Prostate gland (tissue), 2 donors: ENCODE measurements around the gene CENPK. TPM values are rescaled to one million over a fixed set of nuclear protein-coding genes. Genes with fewer than 3 reads are reported as not detected.

ENCODE experiments used
- DNase-seq: peaks from one replicate; pipeline ENCODE4 v3.0.0-alpha.2; 2019; ENCODE audit warnings: low spot score
- H3K27ac ChIP-seq, 2 donors: fragments of 200-600 bp; sonication (generic); 2 replicates each; pipeline ENCODE4 v1.5.1; 2017 to 2019
- H3K27me3 ChIP-seq: fragments of 200-600 bp; sonication (generic); replicated peaks from 2 replicates; pipeline ENCODE4 v1.5.1; 2019; ENCODE audit not compliant: insufficient read depth
- H3K36me3 ChIP-seq, 2 donors: fragments of 200-600 bp; sonication (generic); 1 replicate in 1 of 2; 2 replicates in 1 of 2; pipeline versions ENCODE4 v1.5.1 to v1.8.1; 2017 to 2019
- H3K4me1 ChIP-seq: fragments of 200-600 bp; sonication (generic); replicated peaks from 2 replicates; pipeline ENCODE4 v1.5.1; 2019
- H3K4me3 ChIP-seq, 2 donors: fragments of 200-600 bp; sonication (generic); 2 replicates each; pipeline ENCODE4 v1.5.1; 2017 to 2019
- H3K9me3 ChIP-seq: fragments of 200-600 bp; sonication (generic); 2 replicates; pipeline ENCODE4 v1.5.1; 2017
- POLR2A ChIP-seq: fragments of 450-650 bp; IDR thresholded peaks from one replicate; pipeline ENCODE4 v1.6.1; 2016; ENCODE audit warnings: antibody characterized with exemption, mild to moderate bottlenecking
- POLR2AphosphoS5 ChIP-seq: sonication (generic); formaldehyde crosslinking; IDR thresholded peaks from one replicate; pipeline ENCODE4 v1.6.1; 2017; ENCODE audit warnings: antibody characterized with exemption
- WGBS: methylation state at CpG from one replicate; pipeline ENCODE4 v1.1.5; 2018; 5-methylcytosine and 5-hydroxymethylcytosine counted together
- intact Hi-C: fragments of 100-400 bp; cut with DNase I; formaldehyde crosslinking; loops from one replicate; pipeline ENCODE4 v1.14.2; 2022
- small RNA-seq, 2 donors: library from RNA; depleted of rRNA; stranded (forward); fragments of <200 nt; gene quantifications; one replicate each; pipeline ENCODE3, GENCODE V24; 2016
- total RNA-seq, 2 donors: library from RNA; depleted of rRNA; stranded (reverse); fragments of >200 nt; gene quantifications; one replicate each; pipeline ENCODE4 v1.1.0, GENCODE V29; 2016
- TF ChIP-seq, protein P1 (sequence below), 4 experiments: fragments of 200-600 bp in 2 of 4; fragments of 450-650 bp in 2 of 4; sonication (generic) in 2 of 4; IDR thresholded peaks; 1 replicate in 3 of 4; 2 replicates in 1 of 4; pipeline ENCODE4 v1.5.1; 2016 to 2019; ENCODE audit warnings: antibody characterized with exemption in 4 of 4, mild to moderate bottlenecking in 2 of 4, moderate library complexity in 2 of 4

Gene CENPK
- total RNA-seq, 2 donors from 2014 or later: 2.1 to 4.9 TPM

DNA sequence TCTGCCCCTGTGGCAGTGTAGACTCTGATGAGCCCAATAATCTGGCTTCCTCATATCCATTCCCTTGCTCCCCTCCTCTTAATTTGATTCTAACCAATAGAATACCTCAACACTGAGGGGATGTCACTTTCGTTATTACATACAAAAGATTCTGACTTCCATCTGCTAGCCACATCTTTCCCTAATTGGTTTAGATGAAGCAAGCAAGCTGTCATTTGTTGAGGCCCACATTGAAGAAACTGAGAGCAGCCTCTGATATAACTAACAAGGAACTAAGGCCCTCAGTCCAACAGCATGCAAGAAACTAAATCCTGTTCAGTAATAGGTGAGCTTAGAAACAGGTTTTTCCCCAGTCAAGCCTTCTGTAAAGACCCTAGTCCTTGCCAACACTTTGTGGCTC is 87.1 kb downstream of the CENPK start:
- WGBS: 94% methylated on average over 1 of the region's 1 CpG
- TF ChIP-seq, protein P1, sequence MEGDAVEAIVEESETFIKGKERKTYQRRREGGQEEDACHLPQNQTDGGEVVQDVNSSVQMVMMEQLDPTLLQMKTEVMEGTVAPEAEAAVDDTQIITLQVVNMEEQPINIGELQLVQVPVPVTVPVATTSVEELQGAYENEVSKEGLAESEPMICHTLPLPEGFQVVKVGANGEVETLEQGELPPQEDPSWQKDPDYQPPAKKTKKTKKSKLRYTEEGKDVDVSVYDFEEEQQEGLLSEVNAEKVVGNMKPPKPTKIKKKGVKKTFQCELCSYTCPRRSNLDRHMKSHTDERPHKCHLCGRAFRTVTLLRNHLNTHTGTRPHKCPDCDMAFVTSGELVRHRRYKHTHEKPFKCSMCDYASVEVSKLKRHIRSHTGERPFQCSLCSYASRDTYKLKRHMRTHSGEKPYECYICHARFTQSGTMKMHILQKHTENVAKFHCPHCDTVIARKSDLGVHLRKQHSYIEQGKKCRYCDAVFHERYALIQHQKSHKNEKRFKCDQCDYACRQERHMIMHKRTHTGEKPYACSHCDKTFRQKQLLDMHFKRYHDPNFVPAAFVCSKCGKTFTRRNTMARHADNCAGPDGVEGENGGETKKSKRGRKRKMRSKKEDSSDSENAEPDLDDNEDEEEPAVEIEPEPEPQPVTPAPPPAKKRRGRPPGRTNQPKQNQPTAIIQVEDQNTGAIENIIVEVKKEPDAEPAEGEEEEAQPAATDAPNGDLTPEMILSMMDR (IDR thresholded peaks at IDR 0.05): no peak
- H3K36me3 ChIP-seq: no peaks in the 10 kb centered on the region
- H3K27me3 ChIP-seq: no peaks in the 10 kb centered on the region
- H3K4me3 ChIP-seq: no peak overlapping the region
- intact Hi-C loops: no loop called here
- no peaks in the 10 kb centered on the region for H3K9me3 ChIP-seq
- no peaks in the 10 kb centered on the region for H3K4me1 ChIP-seq
- H3K27ac ChIP-seq: no peak overlapping the region
- DNase-seq: no peak

DNA sequence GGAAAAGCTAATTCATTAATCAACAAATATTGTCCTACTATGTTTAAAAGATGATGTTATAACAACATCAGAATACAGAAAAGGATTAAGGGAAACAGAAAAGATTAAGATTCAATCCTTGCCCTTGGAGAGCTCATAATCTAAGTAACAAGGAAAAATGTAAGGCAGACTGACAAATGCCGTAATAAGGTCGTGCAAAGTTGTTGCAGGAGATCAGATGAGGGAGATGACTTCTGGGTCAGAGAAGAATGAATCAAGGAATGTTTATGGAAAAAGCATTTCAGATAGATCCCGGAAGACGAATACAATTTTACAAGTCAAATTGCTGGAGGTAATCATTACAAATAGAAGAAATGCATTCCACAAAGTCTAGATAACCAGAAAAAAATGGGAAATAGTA is 87.6 kb downstream of the CENPK start:
- intact Hi-C loops: no loop called here
- Histone ChIP-seq H3K27ac (no peak overlapping the region), H3K4me3 (no peak overlapping the region), H3K9me3 (no peaks in the 10 kb centered on the region), H3K4me1 (no peaks in the 10 kb centered on the region), H3K36me3 (no peaks in the 10 kb centered on the region), H3K27me3 (no peaks in the 10 kb centered on the region)
- TF ChIP-seq, protein P1 (IDR thresholded peaks at IDR 0.05): no peak
- TF ChIP-seq POLR2AphosphoS5 (no peak), POLR2A (no peak)
- DNase-seq: no peak
- 85% methylated on average over 4 of the region's 4 CpGs for WGBS

DNA sequence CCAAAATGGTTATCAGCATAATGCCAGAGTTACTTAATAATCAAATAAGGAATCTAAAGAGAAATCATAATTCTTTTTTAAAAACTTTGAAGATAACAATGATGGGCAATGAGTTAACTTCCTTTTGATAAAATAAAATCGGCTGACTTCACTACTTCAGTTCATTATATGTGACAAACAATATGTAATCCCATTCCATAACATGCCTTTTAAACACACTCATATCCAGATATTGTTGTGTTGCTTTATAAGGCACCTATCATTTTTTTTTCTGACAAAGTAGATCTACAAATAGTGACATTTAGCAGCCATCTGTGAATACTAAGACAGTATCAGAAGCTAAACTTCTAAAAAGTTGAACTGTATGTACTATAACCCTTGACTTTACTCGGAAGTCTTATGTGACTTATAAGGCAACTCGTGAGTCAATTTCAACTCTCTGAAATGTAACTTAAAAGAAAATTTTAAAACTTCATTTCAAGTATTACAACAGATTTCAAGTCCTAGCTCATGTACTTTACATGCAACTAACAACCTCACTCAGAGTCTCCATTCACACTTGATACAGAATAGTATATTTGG is 88.7 kb downstream of the CENPK start:
- Histone ChIP-seq H3K27me3 (no peaks in the 10 kb centered on the region), H3K4me3 (no peak overlapping the region), H3K27ac (no peak overlapping the region), H3K4me1 (no peaks in the 10 kb centered on the region), H3K9me3 (no peaks in the 10 kb centered on the region), H3K36me3 (no peaks in the 10 kb centered on the region)
- DNase-seq: no peak
- WGBS: 67% methylated on average over 3 of the region's 3 CpGs
- no peak for TF ChIP-seq POLR2AphosphoS5
- no peak for TF ChIP-seq POLR2A
- TF ChIP-seq, protein P1 (IDR thresholded peaks at IDR 0.05): no peak
- intact Hi-C loops: no loop called here

DNA sequence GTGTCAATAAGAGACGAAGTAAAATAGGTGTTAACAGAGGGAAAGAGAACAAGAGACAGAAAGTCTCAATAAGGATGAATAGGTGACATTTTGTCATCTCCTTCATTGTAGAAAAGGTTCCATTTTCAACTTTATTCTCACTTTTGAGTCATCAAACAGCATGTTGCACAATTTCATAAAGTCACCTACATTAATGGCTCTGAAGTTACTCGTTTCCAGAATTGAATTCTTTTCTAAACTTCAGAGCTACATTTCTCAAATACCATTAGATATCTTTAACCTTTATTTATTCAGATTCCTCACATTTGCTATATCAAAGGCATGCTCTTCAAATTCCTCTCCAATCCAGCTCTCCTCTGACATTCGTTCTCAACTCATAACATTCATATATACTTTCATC is 94.3 kb downstream of the CENPK start:
- no peak overlapping the region for H3K27ac ChIP-seq
- 73% methylated on average over 3 of the region's 3 CpGs for WGBS
- TF ChIP-seq, protein P1 (IDR thresholded peaks at IDR 0.05): no peak
- TF ChIP-seq POLR2A: no peak
- TF ChIP-seq POLR2AphosphoS5: no peak
- no peak overlapping the region for H3K4me3 ChIP-seq
- H3K36me3 ChIP-seq: no peaks in the 10 kb centered on the region
- no peaks in the 10 kb centered on the region for H3K4me1 ChIP-seq
- no peaks in the 10 kb centered on the region for H3K9me3 ChIP-seq
- intact Hi-C loops: no loop called here
- H3K27me3 ChIP-seq: no peaks in the 10 kb centered on the region
- DNase-seq: no peak

Small RNAs within 50 kb of the gene (small RNA-seq; reads per million reads assigned to genes)
- 0 reads per million in 2 donors for gene RNU6-540P

Other genes starting within 250 kb of the CENPK start
- 10 to 100 TPM in 1 of 2 donors, under 1 TPM in 1; 0.91 to 20.7 TPM for gene ADAMTS6, start 81.2 kb downstream of the CENPK start, total RNA-seq
- 10 to 100 TPM; 38.4 to 48.5 TPM for gene PPWD1, start 128 bp upstream of the CENPK start, total RNA-seq
- 10 to 100 TPM; 12.6 to 19.3 TPM for gene TRIM23, start 61.2 kb upstream of the CENPK start, total RNA-seq
- 1 to 10 TPM; 2.1 to 5.6 TPM for gene SHLD3, start 61.9 kb upstream of the CENPK start, total RNA-seq
- gene TRAPPC13, start 61.9 kb upstream of the CENPK start, total RNA-seq: 10 to 100 TPM; 19.3 to 27.7 TPM
- gene SGTB, start 158.9 kb upstream of the CENPK start, total RNA-seq: 1 to 10 TPM; 4.9 to 6.1 TPM
- 10 to 100 TPM; 10.0 to 10.8 TPM for gene NLN, start 159.0 kb upstream of the CENPK start, total RNA-seq